ENCODE results near the gene KIF7.

KIF7 gene

GRCh38 chr15:89615135-89615534 lies 40.1 kb downstream of the KIF7 start:
- no peak for TF ChIP-seq CTCF (IDR thresholded peaks at IDR 0.05; ENCODE audit: low read depth, low read length)
- H3K4me3 ChIP-seq (ENCODE audit: low read depth, low read length): no peak overlapping the region

DNA sequence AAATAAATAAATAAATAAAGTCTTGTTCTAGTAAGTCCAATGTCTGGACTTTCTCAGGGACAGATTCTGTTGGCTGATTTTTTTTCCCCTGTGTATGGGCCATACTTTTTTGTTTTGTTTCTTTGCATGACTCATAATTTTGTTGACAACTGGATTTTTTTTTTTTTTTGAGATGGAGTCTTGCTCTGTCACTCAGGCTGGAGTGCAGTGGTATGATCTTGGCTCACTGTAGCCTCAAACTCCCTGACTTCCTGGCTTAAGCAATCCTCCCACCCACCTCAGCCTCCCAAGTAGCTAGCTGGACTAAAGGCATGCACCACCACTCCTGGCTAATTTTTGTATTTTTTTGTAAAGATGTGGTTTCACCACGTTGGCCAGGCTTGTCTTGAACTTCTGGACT lies 41.1 kb downstream of the KIF7 start:
- H3K4me3 ChIP-seq (ENCODE audit: low read depth, low read length): no peak overlapping the region
- no peak for TF ChIP-seq CTCF (IDR thresholded peaks at IDR 0.05; ENCODE audit: low read depth, low read length)

- TF ChIP-seq CTCF (IDR thresholded peaks at IDR 0.05; ENCODE audit: low read depth, low read length): no peak
Measured at GRCh38 chr15:89613031-89613430, 42.2 kb downstream of the KIF7 start.

GRCh38 chr15:89611317-89611716 lies 44.0 kb downstream of the KIF7 start:
- no peak overlapping the region for H3K4me3 ChIP-seq (ENCODE audit: low read depth, low read length)
- no peak for TF ChIP-seq CTCF (IDR thresholded peaks at IDR 0.05; ENCODE audit: low read depth, low read length)

More at GRCh38 chr15:89613031-89613430, 42.2 kb downstream of the KIF7 start:
- H3K4me3 ChIP-seq (ENCODE audit: low read depth, low read length): no peak overlapping the region

- no peak overlapping the region for H3K4me3 ChIP-seq (ENCODE audit: low read depth, low read length)
- no peak for TF ChIP-seq CTCF (IDR thresholded peaks at IDR 0.05; ENCODE audit: low read depth, low read length)
Measured at GRCh38 chr15:89599021-89599420, 56.2 kb downstream of the KIF7 start.

- no peak overlapping the region for H3K4me3 ChIP-seq (ENCODE audit: low read depth, low read length)
- no peak for TF ChIP-seq CTCF (IDR thresholded peaks at IDR 0.05; ENCODE audit: low read depth, low read length)
Measured at GRCh38 chr15:89593018-89593417, 62.2 kb downstream of the KIF7 start.

DNA sequence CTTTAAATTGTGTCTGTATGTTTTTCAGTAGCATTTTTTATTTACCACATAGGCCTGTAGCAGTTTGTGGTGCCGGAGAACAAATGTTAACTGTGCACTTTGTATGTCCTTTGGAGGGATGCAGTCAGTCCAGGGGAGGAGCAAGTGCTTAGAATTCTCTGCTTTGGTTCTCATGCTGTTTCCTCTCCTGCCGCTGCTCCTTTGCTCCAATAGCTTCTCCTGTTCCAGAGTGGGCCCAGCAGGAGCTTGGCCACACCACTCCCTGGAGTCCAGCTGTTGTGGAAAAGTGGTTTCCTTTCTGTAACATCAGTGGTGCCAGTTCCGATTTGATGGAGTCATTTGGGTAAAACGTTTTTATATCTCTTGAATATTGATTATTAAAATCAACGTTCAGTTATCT lies 63.4 kb downstream of the KIF7 start:
- TF ChIP-seq CTCF (IDR thresholded peaks at IDR 0.05; ENCODE audit: low read depth, low read length): no peak
- no peak overlapping the region for H3K4me3 ChIP-seq (ENCODE audit: low read depth, low read length)
